ENCODE results near the gene KRTAP12-2. TPM values are rescaled to one million over a fixed set of nuclear protein-coding genes. Genes with fewer than 3 reads are reported as not detected.
A peak's percentile ranks its signal among the peaks of the same experiment; 100 is the strongest.
"Not testable (repeated sequence)": the region's sequence is repeated elsewhere in the genome, so short reads cannot be mapped to it uniquely, and the experiment has no call there.

The KRTAP12-2 gene
- total RNA-seq, 1 donor from 2014 or later: not detected

GRCh38 chr21:44628707-44629391, 37.9 kb downstream of the KRTAP12-2 start:
- peaks cover 48% of the 10 kb centered on the region for H3K36me3 Mint-ChIP-seq (ENCODE audit: unreplicated experiment)
- peaks cover 21% of the 10 kb centered on the region for H3K9me3 Mint-ChIP-seq (ENCODE audit: unreplicated experiment)
- no peak for DNase-seq
- no peak overlapping the region for H3K4me3 Mint-ChIP-seq (ENCODE audit: unreplicated experiment)
- peaks cover 2% of the 10 kb centered on the region for H3K4me1 Mint-ChIP-seq (ENCODE audit: low read depth, unreplicated experiment)
- H3K27me3 Mint-ChIP-seq (ENCODE audit: unreplicated experiment): peaks cover 3% of the 10 kb centered on the region
- H3K27ac Mint-ChIP-seq (ENCODE audit: unreplicated experiment): no peak overlapping the region
- no peak for TF ChIP-seq CTCF (IDR thresholded peaks at IDR 0.05; ENCODE audit: partially characterized antibody, unreplicated experiment)

- H3K9me3 Mint-ChIP-seq (ENCODE audit: unreplicated experiment): peaks cover 16% of the 10 kb centered on the region
- H3K4me1 Mint-ChIP-seq (ENCODE audit: low read depth, unreplicated experiment): not testable (repeated sequence)
- H3K36me3 Mint-ChIP-seq (ENCODE audit: unreplicated experiment): peaks cover 50% of the 10 kb centered on the region
Measured at GRCh38 chr21:44627831-44628233, 38.9 kb downstream of the KRTAP12-2 start.

GRCh38 chr21:44627181-44627822, 39.4 kb downstream of the KRTAP12-2 start:
- Mint-ChIP-seq H3K9me3 (ENCODE audit: unreplicated experiment) (peaks cover 16% of the 10 kb centered on the region), H3K27ac (ENCODE audit: unreplicated experiment) (peak overlapping the region; percentile 22), H3K36me3 (ENCODE audit: unreplicated experiment) (peaks cover 54% of the 10 kb centered on the region)
- not testable (repeated sequence) for H3K4me3 Mint-ChIP-seq (ENCODE audit: unreplicated experiment); H3K27me3 Mint-ChIP-seq (ENCODE audit: unreplicated experiment); DNase-seq; H3K4me1 Mint-ChIP-seq (ENCODE audit: low read depth, unreplicated experiment)

More at GRCh38 chr21:44627831-44628233, 38.9 kb downstream of the KRTAP12-2 start:
- DNase-seq; H3K4me3 Mint-ChIP-seq (ENCODE audit: unreplicated experiment); H3K27me3 Mint-ChIP-seq (ENCODE audit: unreplicated experiment): not testable (repeated sequence)
- peak overlapping the region; percentile 22 for H3K27ac Mint-ChIP-seq (ENCODE audit: unreplicated experiment)

GRCh38 chr21:44626673-44627143, 40.0 kb downstream of the KRTAP12-2 start, which contains the start of gene KRTAP10-9:
Gene KRTAP10-9, plus strand, starts transcription at chr21:44627093. Its CDS starts 79 bp downstream, at chr21:44627172.
- Mint-ChIP-seq H3K27ac (ENCODE audit: unreplicated experiment) (peak within 1 kb of the TSS; percentile 22), H3K4me1 (ENCODE audit: low read depth, unreplicated experiment) (peaks cover 2% of the 10 kb centered on the region), H3K27me3 (ENCODE audit: unreplicated experiment) (peaks cover 3% of the 10 kb centered on the region), H3K9me3 (ENCODE audit: unreplicated experiment) (peaks cover 15% of the 10 kb centered on the region), H3K36me3 (ENCODE audit: unreplicated experiment) (peaks cover 50% of the 10 kb centered on the region), H3K4me3 (ENCODE audit: unreplicated experiment) (no peak within 1 kb of the TSS)
- TF ChIP-seq CTCF (IDR thresholded peaks at IDR 0.05; ENCODE audit: partially characterized antibody, unreplicated experiment): no peak
- DNase-seq: no peak

- Mint-ChIP-seq H3K4me1 (ENCODE audit: low read depth, unreplicated experiment) (peaks cover 2% of the 10 kb centered on the region), H3K4me3 (ENCODE audit: unreplicated experiment) (no peak overlapping the region), H3K9me3 (ENCODE audit: unreplicated experiment) (peaks cover 14% of the 10 kb centered on the region), H3K36me3 (ENCODE audit: unreplicated experiment) (peaks cover 46% of the 10 kb centered on the region), H3K27ac (ENCODE audit: unreplicated experiment) (no peak overlapping the region), H3K27me3 (ENCODE audit: unreplicated experiment) (peaks cover 3% of the 10 kb centered on the region)
- DNase-seq: no peak
- no peak for TF ChIP-seq CTCF (IDR thresholded peaks at IDR 0.05; ENCODE audit: partially characterized antibody, unreplicated experiment)
Measured at GRCh38 chr21:44626262-44626661, 40.5 kb downstream of the KRTAP12-2 start.

- DNase-seq: no peak
- peaks cover 42% of the 10 kb centered on the region for H3K36me3 Mint-ChIP-seq (ENCODE audit: unreplicated experiment)
Measured at GRCh38 chr21:44625756-44626155, 41.0 kb downstream of the KRTAP12-2 start.

More at GRCh38 chr21:44625756-44626155, 41.0 kb downstream of the KRTAP12-2 start:
- Mint-ChIP-seq H3K4me3 (ENCODE audit: unreplicated experiment) (no peak overlapping the region), H3K27ac (ENCODE audit: unreplicated experiment) (no peak overlapping the region), H3K27me3 (ENCODE audit: unreplicated experiment) (peaks cover 3% of the 10 kb centered on the region), H3K4me1 (ENCODE audit: low read depth, unreplicated experiment) (peaks cover 2% of the 10 kb centered on the region), H3K9me3 (ENCODE audit: unreplicated experiment) (peaks cover 12% of the 10 kb centered on the region)
- TF ChIP-seq CTCF (IDR thresholded peaks at IDR 0.05; ENCODE audit: partially characterized antibody, unreplicated experiment): no peak
